ENCODE data around the gene GPR146.

GRCh38 chr7:1024331-1024841 lies 20.0 kb upstream of the GPR146 start:
- TF ChIP-seq POLR2A (IDR thresholded peaks at IDR 0.05; ENCODE audit: low read depth) (no peak), EP300 (IDR thresholded peaks at IDR 0.05) (no peak), CTCF (IDR thresholded peaks at IDR 0.05) (no peak), POLR2AphosphoS5 (IDR thresholded peaks at IDR 0.05) (no peak)

Measured in esophagus muscularis mucosa (tissue), 4 donors.